Natural killer cell (primary cell): ENCODE data around the gene ACTR10. TPM values are rescaled to one million over a fixed set of nuclear protein-coding genes. Genes with fewer than 3 reads are reported as not detected.
A peak's percentile ranks its signal among the peaks of the same experiment; 100 is the strongest.

Experiments used
- ATAC-seq, 3 donors: fragments of 150-1000 bp in 2 of 3; fragments of 200-7000 bp in 1 of 3; cut with Tn5 transposase; 1 replicate in 1 of 3; 2 replicates in 2 of 3; pipeline ENCODE4 v1.10.0; 2021; ENCODE audit warnings: mild to moderate bottlenecking in 2 of 3, moderate library complexity in 2 of 3
- DNase-seq, 2 donors: peaks; one replicate each; pipeline versions ENCODE4 v3.0.0 to v3.0.0-alpha.2; 2013 to 2021; ENCODE audit warnings: mixed read lengths in 1 of 2
- H3K27ac ChIP-seq: one replicate; pipeline ENCODE4 v1.5.1; 2013; ENCODE audit warnings: mild to moderate bottlenecking, low read length
- H3K27me3 ChIP-seq: one replicate; pipeline ENCODE4 v1.6.1; 2013; ENCODE audit warnings: low read length; ENCODE audit not compliant: control insufficient read depth, insufficient read depth
- H3K36me3 ChIP-seq: one replicate; pipeline ENCODE4 v1.6.1; 2013; ENCODE audit warnings: low read length; ENCODE audit not compliant: control insufficient read depth, insufficient read depth
- H3K4me1 ChIP-seq: one replicate; pipeline ENCODE4 v1.6.1; 2013; ENCODE audit warnings: low read length; ENCODE audit not compliant: control insufficient read depth, insufficient read depth
- H3K4me3 ChIP-seq: one replicate; pipeline ENCODE4 v1.5.1; 2013; ENCODE audit warnings: low read length
- H3K9me3 ChIP-seq: one replicate; pipeline ENCODE4 v1.6.1; 2013; ENCODE audit warnings: low read length; ENCODE audit not compliant: control insufficient read depth, insufficient read depth
- H3K27ac Mint-ChIP-seq, 2 donors: one replicate each; pipeline ENCODE4 v1.8.0; 2022; ENCODE audit warnings: mild to moderate bottlenecking in 2 of 2, mixed read lengths in 2 of 2, moderate library complexity in 1 of 2
- H3K27me3 Mint-ChIP-seq, 2 donors: one replicate each; pipeline ENCODE4 v1.8.0; 2022; ENCODE audit warnings: low read depth in 2 of 2, mixed read lengths in 2 of 2
- H3K36me3 Mint-ChIP-seq: one replicate; pipeline ENCODE4 v1.8.0; 2022; ENCODE audit warnings: mixed read lengths
- H3K4me1 Mint-ChIP-seq, 2 donors: one replicate each; pipeline ENCODE4 v1.8.0; 2022; ENCODE audit warnings: mixed read lengths in 2 of 2
- H3K4me3 Mint-ChIP-seq: one replicate; pipeline ENCODE4 v1.8.0; 2022; ENCODE audit warnings: mild to moderate bottlenecking, moderate library complexity, mixed read lengths
- H3K9me3 Mint-ChIP-seq, 2 donors: one replicate each; pipeline ENCODE4 v1.8.0; 2022; ENCODE audit warnings: mixed read lengths in 2 of 2
- CTCF ChIP-seq: fragments of 200-600 bp; IDR thresholded peaks from one replicate; pipeline ENCODE4 v1.8.0; 2022; ENCODE audit warnings: antibody characterized with exemption
- WGBS: methylation state at CpG from one replicate; pipeline ENCODE4 v1.1.7; 2013; ENCODE audit warnings: missing lambda C conversion rate; ENCODE audit not compliant: insufficient coverage; 5-methylcytosine and 5-hydroxymethylcytosine counted together
- intact Hi-C: fragments of 100-400 bp; cut with micrococcal nuclease; formaldehyde crosslinking; loops from one replicate; pipeline ENCODE4 v1.14.2; 2022
- total RNA-seq, 4 donors: library from RNA; stranded (reverse); fragments of 120-200 nt in 1 of 4; gene quantifications; one replicate each; pipeline versions ENCODE4 v1.2.3 to v1.2.4, GENCODE V29; 2013 to 2022

The ACTR10 gene
- total RNA-seq, 3 donors from 2014 or later (not counting 1 experiment from before 2014, with no cell fraction given): 58.0 to 61.0 (median 60.7) TPM

- no peak for ATAC-seq
- peak overlapping the region; percentile 6 to 75 for H3K27ac Mint-ChIP-seq
- H3K4me3 ChIP-seq: no peak overlapping the region
- H3K9me3 ChIP-seq: no peaks in the 10 kb centered on the region
- H3K27ac ChIP-seq: no peak overlapping the region
- H3K4me1 ChIP-seq: peaks cover 7% of the 10 kb centered on the region
- H3K36me3 ChIP-seq: peaks cover 57% of the 10 kb centered on the region
- H3K36me3 Mint-ChIP-seq: peaks cover 24% of the 10 kb centered on the region
- TF ChIP-seq CTCF: no peak
- DNase-seq: no peak
- no peaks in the 10 kb centered on the region for H3K27me3 ChIP-seq
- intact Hi-C loops: no loop called here
- H3K4me1 Mint-ChIP-seq: peaks cover 68 to 69% of the 10 kb centered on the region in 2 donors
- H3K9me3 Mint-ChIP-seq: no peaks in the 10 kb centered on the region
- H3K27me3 Mint-ChIP-seq: no peaks in the 10 kb centered on the region
- no peak overlapping the region for H3K4me3 Mint-ChIP-seq
Observed at GRCh38 chr14:58283730-58284129, 83.8 kb downstream of the ACTR10 start.

DNA sequence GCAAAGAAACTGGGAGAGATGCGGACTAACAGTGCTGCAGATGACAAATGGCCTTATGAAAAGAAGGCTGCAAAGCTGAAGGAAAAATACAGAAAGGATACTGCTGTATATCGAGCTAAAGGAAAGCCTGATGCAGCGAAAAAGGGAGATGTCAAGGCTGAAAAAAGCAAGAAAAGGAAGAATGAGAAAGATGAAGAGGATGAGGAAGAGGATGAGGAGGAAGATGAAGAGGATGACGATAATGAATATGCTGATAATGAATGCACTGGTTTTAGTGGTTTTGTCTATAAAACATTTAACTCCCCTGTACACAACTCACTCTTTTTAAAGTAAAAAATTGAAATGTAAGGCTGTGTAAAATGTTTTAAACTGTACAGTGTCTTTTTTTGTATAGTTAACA lies 85.2 kb downstream of the ACTR10 start:
- Mint-ChIP-seq H3K27ac (peak overlapping the region; percentile 4 to 30), H3K27me3 (no peaks in the 10 kb centered on the region), H3K36me3 (peaks cover 33% of the 10 kb centered on the region), H3K9me3 (no peaks in the 10 kb centered on the region), H3K4me1 (peaks cover 69% of the 10 kb centered on the region in 2 donors), H3K4me3 (no peak overlapping the region)
- DNase-seq (no peak), ATAC-seq (no peak)
- H3K36me3 ChIP-seq: peaks cover 64% of the 10 kb centered on the region
- WGBS: 100% methylated on average over 3 of the region's 4 CpGs
- intact Hi-C loops: no loop called here
- H3K4me1 ChIP-seq: peaks cover 7% of the 10 kb centered on the region
- H3K4me3 ChIP-seq: no peak overlapping the region
- no peaks in the 10 kb centered on the region for H3K27me3 ChIP-seq
- no peak overlapping the region for H3K27ac ChIP-seq
- H3K9me3 ChIP-seq: no peaks in the 10 kb centered on the region
- TF ChIP-seq CTCF: no peak

Other genes with a start within 250 kb of the ACTR10 start
- under 1 TPM in 1 of 3 donors, not detected in 2; 0.32 TPM for gene ARMH4, start 47.9 kb upstream of the ACTR10 start, total RNA-seq
- gene PSMA3, start 44.7 kb downstream of the ACTR10 start, total RNA-seq: 100 to 1,000 TPM; 107 to 120 (median 115) TPM
- 100 to 1,000 TPM in 1 of 3 donors, 10 to 100 TPM in 2; 89.3 to 113 (median 90.1) TPM for gene ARID4A, start 98.4 kb downstream of the ACTR10 start, total RNA-seq
- under 1 TPM in 1 of 3 donors, not detected in 2; 0.66 TPM for gene TOMM20L, start 195.8 kb downstream of the ACTR10 start, total RNA-seq
- gene TIMM9, start 227.4 kb downstream of the ACTR10 start, total RNA-seq: 10 to 100 TPM; 18.8 to 19.4 (median 19.2) TPM
- 10 to 100 TPM; 19.6 to 30.1 (median 28.3) TPM for gene KIAA0586, start 227.6 kb downstream of the ACTR10 start, total RNA-seq